WTC11 (cell line): ENCODE measurements around the gene TUBGCP4. TPM values are rescaled to one million over a fixed set of nuclear protein-coding genes. Genes with fewer than 3 reads are reported as not detected.

Experiments used
- ATAC-seq: fragments of 200-7000 bp; cut with Tn5 transposase; 2 replicates; pipeline ENCODE4 v1.10.0; 2021; ENCODE audit warnings: mild to moderate bottlenecking, moderate library complexity
- CTCF ChIA-PET: fragments of 300-600 bp; sonication (Branson Sonifier 250); formaldehyde crosslinking; loops from one replicate; lab custom pipeline; 2021; ENCODE audit warnings: antibody characterized with exemption; lab: Charles Lee
- POLR2A ChIA-PET: fragments of 350-600 bp; sonication (Branson Sonifier 250); formaldehyde crosslinking; loops from one replicate; lab custom pipeline; 2021; ENCODE audit warnings: antibody characterized with exemption; lab: Charles Lee
- DNase-seq: peaks from one replicate; pipeline ENCODE4 v3.0.0; 2021; ENCODE audit warnings: low spot score
- H3K27ac Mint-ChIP-seq: 2 replicates; pipeline ENCODE4 v1.8.0; 2021; ENCODE audit warnings: mixed read lengths
- H3K27me3 Mint-ChIP-seq: 2 replicates; pipeline ENCODE4 v1.8.0; 2021; ENCODE audit warnings: low read depth, mild to moderate bottlenecking, moderate library complexity, mixed read lengths
- H3K36me3 Mint-ChIP-seq: 2 replicates; pipeline ENCODE4 v1.8.0; 2021; ENCODE audit warnings: mixed read lengths
- H3K4me1 Mint-ChIP-seq: 2 replicates; pipeline ENCODE4 v1.8.0; 2022; ENCODE audit warnings: mixed read lengths
- H3K4me3 Mint-ChIP-seq: 2 replicates; pipeline ENCODE4 v1.8.0; 2021; ENCODE audit warnings: mild to moderate bottlenecking, moderate library complexity, mixed read lengths
- H3K9me3 Mint-ChIP-seq: 2 replicates; pipeline ENCODE4 v1.8.0; 2021; ENCODE audit warnings: mixed read lengths
- IRF2 ChIP-seq: sonication (generic); formaldehyde crosslinking; IDR thresholded peaks from 2 replicates; pipeline ENCODE4 v1.8.0; 2022; ENCODE audit warnings: low read depth, missing genetic modification reagents, borderline replicate concordance
- MYBL2 ChIP-seq: sonication (generic); formaldehyde crosslinking; IDR thresholded peaks from 2 replicates; pipeline ENCODE4 v1.8.1; 2023; ENCODE audit warnings: mild to moderate bottlenecking, moderate library complexity, missing genetic modification reagents
- NFATC4 ChIP-seq: fragments of 250-450 bp; sonication (Bioruptor Pico); IDR thresholded peaks from 2 replicates; pipeline ENCODE4 v1.9.0; 2021; ENCODE audit warnings: mild to moderate bottlenecking
- RORB ChIP-seq: fragments of 250-450 bp; sonication (Bioruptor Pico); IDR thresholded peaks from 2 replicates; pipeline ENCODE4 v1.9.0; 2021; ENCODE audit warnings: mild to moderate bottlenecking
- SMAD3 ChIP-seq: sonication (generic); formaldehyde crosslinking; IDR thresholded peaks from 2 replicates; pipeline ENCODE4 v1.8.0; 2022; ENCODE audit warnings: missing genetic modification reagents, mild to moderate bottlenecking, borderline replicate concordance
- SMAD4 ChIP-seq: sonication (generic); formaldehyde crosslinking; IDR thresholded peaks from 2 replicates; pipeline ENCODE4 v1.8.0; 2022; ENCODE audit warnings: mild to moderate bottlenecking, missing genetic modification reagents
- TCF7 ChIP-seq: sonication (generic); formaldehyde crosslinking; IDR thresholded peaks from 2 replicates; pipeline ENCODE4 v1.8.0; 2022; ENCODE audit warnings: mild to moderate bottlenecking, low read depth, missing genetic modification reagents, moderate library complexity
- TEAD4 ChIP-seq: sonication (generic); formaldehyde crosslinking; IDR thresholded peaks from 2 replicates; pipeline ENCODE4 v1.8.0; 2022; ENCODE audit warnings: mild to moderate bottlenecking, missing genetic modification reagents
- ZBTB21 ChIP-seq: sonication (generic); formaldehyde crosslinking; IDR thresholded peaks from 2 replicates; pipeline ENCODE4 v1.8.1; 2023; ENCODE audit warnings: mild to moderate bottlenecking, missing genetic modification reagents, borderline replicate concordance
- ZNF423 ChIP-seq: fragments of 250-450 bp; sonication (Bioruptor Pico); IDR thresholded peaks from 2 replicates; pipeline ENCODE4 v2.1.2; 2022; ENCODE audit warnings: mild to moderate bottlenecking, moderate library complexity
- total RNA-seq: library from RNA; stranded (reverse); gene quantifications from 3 replicates; pipeline ENCODE4 v1.2.3, GENCODE V29; 2021
- TF ChIP-seq, protein P1 (sequence below): sonication (generic); formaldehyde crosslinking; IDR thresholded peaks from 2 replicates; pipeline ENCODE4 v1.8.1; 2023; ENCODE audit warnings: mild to moderate bottlenecking, moderate library complexity, missing genetic modification reagents
- TF ChIP-seq, protein P2 (sequence below): sonication (generic); formaldehyde crosslinking; conservative IDR thresholded peaks from 2 replicates; pipeline ENCODE4 v1.8.1; 2023; ENCODE audit warnings: mild to moderate bottlenecking, low read depth, missing genetic modification reagents, moderate library complexity
- TF ChIP-seq, protein P3 (sequence below): fragments of 250-450 bp; sonication (Bioruptor Pico); IDR thresholded peaks from 2 replicates; pipeline ENCODE4 v1.9.0; 2021; ENCODE audit warnings: mild to moderate bottlenecking
- TF ChIP-seq, protein P4 (sequence below): sonication (generic); formaldehyde crosslinking; IDR thresholded peaks from 2 replicates; pipeline ENCODE4 v1.8.0; 2022; ENCODE audit warnings: mild to moderate bottlenecking, missing genetic modification reagents
- TF ChIP-seq, protein P5 (sequence below): sonication (generic); formaldehyde crosslinking; IDR thresholded peaks from 2 replicates; pipeline ENCODE4 v1.8.1; 2022; ENCODE audit warnings: missing genetic modification reagents, borderline replicate concordance
- TF ChIP-seq, protein P6 (sequence below): sonication (generic); formaldehyde crosslinking; IDR thresholded peaks from 2 replicates; pipeline ENCODE4 v1.8.1; 2023; ENCODE audit warnings: mild to moderate bottlenecking, missing genetic modification reagents, moderate library complexity
- TF ChIP-seq, protein P7 (sequence below): sonication (generic); formaldehyde crosslinking; IDR thresholded peaks from 2 replicates; pipeline ENCODE4 v1.8.0; 2023; ENCODE audit warnings: missing genetic modification reagents
- TF ChIP-seq, protein P8 (sequence below): sonication (generic); formaldehyde crosslinking; IDR thresholded peaks from 2 replicates; pipeline ENCODE4 v1.8.1; 2023; ENCODE audit warnings: mild to moderate bottlenecking, missing genetic modification reagents, borderline replicate concordance

The TUBGCP4 gene
- total RNA-seq, 1 experiment from 2014 or later: 22.5 TPM

DNA sequence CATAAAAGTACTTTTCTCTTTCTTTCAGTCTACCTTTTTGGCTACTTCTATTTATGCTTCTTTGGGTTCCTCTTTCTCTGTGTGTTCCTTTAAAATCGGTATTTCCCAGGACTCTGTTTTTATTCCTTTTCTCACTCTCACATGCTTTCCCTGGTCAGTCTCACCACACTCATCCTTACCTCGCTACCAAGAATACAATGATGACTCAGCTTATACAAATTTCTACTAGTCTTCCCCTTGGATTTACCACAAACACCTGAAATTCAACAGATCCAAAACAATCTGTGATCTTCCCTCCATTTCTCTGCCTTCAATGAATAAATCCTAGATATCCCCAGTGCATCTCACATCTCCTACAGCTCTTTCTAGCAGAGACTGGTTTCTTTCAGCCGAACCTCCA lies 52.9 kb downstream of the TUBGCP4 start:
- POLR2A ChIA-PET: no interaction called here
- H3K4me1 Mint-ChIP-seq: no peaks in the 10 kb centered on the region

DNA sequence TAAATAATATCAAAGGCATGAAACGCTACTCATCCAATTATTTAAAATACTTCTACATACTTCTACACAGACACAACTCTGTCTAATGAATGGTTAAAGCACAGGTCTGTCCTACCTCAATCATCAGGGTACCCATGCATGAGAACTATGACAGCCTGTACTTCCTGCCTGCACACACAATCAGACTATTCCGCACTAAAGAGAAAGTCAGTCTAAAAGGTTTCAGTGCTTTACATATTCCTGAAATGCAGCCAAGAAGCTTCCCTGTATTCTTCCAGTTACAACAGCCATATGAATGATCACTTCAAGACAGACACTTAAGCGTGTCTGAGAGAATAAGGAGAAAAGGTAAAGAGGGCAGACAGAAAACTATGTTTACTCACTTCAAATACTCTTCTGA lies 58.8 kb downstream of the TUBGCP4 start:
- no peaks in the 10 kb centered on the region for H3K27me3 Mint-ChIP-seq
- H3K4me1 Mint-ChIP-seq: no peaks in the 10 kb centered on the region
- ATAC-seq (no peak), DNase-seq (no peak)
- CTCF ChIA-PET: no interaction called here
- TF ChIP-seq, protein P1, sequence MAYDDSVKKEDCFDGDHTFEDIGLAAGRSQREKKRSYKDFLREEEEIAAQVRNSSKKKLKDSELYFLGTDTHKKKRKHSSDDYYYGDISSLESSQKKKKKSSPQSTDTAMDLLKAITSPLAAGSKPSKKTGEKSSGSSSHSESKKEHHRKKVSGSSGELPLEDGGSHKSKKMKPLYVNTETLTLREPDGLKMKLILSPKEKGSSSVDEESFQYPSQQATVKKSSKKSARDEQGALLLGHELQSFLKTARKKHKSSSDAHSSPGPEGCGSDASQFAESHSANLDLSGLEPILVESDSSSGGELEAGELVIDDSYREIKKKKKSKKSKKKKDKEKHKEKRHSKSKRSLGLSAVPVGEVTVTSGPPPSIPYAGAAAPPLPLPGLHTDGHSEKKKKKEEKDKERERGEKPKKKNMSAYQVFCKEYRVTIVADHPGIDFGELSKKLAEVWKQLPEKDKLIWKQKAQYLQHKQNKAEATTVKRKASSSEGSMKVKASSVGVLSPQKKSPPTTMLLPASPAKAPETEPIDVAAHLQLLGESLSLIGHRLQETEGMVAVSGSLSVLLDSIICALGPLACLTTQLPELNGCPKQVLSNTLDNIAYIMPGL (CRISPR knock-in tag): no peak
- TF ChIP-seq TEAD4 (CRISPR knock-in tag) (no peak), MYBL2 (no peak), IRF2 (CRISPR knock-in tag) (no peak), RORB (CRISPR knock-in tag) (no peak), NFATC4 (CRISPR knock-in tag) (no peak)
- TF ChIP-seq, protein P2, sequence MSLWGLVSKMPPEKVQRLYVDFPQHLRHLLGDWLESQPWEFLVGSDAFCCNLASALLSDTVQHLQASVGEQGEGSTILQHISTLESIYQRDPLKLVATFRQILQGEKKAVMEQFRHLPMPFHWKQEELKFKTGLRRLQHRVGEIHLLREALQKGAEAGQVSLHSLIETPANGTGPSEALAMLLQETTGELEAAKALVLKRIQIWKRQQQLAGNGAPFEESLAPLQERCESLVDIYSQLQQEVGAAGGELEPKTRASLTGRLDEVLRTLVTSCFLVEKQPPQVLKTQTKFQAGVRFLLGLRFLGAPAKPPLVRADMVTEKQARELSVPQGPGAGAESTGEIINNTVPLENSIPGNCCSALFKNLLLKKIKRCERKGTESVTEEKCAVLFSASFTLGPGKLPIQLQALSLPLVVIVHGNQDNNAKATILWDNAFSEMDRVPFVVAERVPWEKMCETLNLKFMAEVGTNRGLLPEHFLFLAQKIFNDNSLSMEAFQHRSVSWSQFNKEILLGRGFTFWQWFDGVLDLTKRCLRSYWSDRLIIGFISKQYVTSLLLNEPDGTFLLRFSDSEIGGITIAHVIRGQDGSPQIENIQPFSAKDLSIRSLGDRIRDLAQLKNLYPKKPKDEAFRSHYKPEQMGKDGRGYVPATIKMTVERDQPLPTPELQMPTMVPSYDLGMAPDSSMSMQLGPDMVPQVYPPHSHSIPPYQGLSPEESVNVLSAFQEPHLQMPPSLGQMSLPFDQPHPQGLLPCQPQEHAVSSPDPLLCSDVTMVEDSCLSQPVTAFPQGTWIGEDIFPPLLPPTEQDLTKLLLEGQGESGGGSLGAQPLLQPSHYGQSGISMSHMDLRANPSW (CRISPR knock-in tag): no peak
- TF ChIP-seq, protein P3, sequence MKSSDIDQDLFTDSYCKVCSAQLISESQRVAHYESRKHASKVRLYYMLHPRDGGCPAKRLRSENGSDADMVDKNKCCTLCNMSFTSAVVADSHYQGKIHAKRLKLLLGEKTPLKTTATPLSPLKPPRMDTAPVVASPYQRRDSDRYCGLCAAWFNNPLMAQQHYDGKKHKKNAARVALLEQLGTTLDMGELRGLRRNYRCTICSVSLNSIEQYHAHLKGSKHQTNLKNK (CRISPR knock-in tag): no peak
- TF ChIP-seq, protein P4, sequence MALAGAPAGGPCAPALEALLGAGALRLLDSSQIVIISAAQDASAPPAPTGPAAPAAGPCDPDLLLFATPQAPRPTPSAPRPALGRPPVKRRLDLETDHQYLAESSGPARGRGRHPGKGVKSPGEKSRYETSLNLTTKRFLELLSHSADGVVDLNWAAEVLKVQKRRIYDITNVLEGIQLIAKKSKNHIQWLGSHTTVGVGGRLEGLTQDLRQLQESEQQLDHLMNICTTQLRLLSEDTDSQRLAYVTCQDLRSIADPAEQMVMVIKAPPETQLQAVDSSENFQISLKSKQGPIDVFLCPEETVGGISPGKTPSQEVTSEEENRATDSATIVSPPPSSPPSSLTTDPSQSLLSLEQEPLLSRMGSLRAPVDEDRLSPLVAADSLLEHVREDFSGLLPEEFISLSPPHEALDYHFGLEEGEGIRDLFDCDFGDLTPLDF (CRISPR knock-in tag): no peak
- TF ChIP-seq, protein P5, sequence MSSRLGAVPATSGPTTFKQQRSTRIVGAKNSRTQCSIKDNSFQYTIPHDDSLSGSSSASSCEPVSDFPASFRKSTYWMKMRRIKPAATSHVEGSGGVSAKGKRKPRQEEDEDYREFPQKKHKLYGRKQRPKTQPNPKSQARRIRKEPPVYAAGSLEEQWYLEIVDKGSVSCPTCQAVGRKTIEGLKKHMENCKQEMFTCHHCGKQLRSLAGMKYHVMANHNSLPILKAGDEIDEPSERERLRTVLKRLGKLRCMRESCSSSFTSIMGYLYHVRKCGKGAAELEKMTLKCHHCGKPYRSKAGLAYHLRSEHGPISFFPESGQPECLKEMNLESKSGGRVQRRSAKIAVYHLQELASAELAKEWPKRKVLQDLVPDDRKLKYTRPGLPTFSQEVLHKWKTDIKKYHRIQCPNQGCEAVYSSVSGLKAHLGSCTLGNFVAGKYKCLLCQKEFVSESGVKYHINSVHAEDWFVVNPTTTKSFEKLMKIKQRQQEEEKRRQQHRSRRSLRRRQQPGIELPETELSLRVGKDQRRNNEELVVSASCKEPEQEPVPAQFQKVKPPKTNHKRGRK (CRISPR knock-in tag): no peak
- TF ChIP-seq, protein P6, sequence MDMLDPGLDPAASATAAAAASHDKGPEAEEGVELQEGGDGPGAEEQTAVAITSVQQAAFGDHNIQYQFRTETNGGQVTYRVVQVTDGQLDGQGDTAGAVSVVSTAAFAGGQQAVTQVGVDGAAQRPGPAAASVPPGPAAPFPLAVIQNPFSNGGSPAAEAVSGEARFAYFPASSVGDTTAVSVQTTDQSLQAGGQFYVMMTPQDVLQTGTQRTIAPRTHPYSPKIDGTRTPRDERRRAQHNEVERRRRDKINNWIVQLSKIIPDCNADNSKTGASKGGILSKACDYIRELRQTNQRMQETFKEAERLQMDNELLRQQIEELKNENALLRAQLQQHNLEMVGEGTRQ (CRISPR knock-in tag): no peak
- TF ChIP-seq, protein P7, sequence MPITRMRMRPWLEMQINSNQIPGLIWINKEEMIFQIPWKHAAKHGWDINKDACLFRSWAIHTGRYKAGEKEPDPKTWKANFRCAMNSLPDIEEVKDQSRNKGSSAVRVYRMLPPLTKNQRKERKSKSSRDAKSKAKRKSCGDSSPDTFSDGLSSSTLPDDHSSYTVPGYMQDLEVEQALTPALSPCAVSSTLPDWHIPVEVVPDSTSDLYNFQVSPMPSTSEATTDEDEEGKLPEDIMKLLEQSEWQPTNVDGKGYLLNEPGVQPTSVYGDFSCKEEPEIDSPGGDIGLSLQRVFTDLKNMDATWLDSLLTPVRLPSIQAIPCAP (CRISPR knock-in tag): no peak
- no peaks in the 10 kb centered on the region for H3K9me3 Mint-ChIP-seq
- H3K4me3 Mint-ChIP-seq: no peak overlapping the region
- no peak overlapping the region for H3K27ac Mint-ChIP-seq
- POLR2A ChIA-PET: no interaction called here
- peaks cover 56% of the 10 kb centered on the region for H3K36me3 Mint-ChIP-seq

More for the DNA sequence above, 52.9 kb downstream of the TUBGCP4 start:
- ATAC-seq (no peak), DNase-seq (no peak)
- no peak overlapping the region for H3K4me3 Mint-ChIP-seq
- CTCF ChIA-PET: no interaction called here
- no peaks in the 10 kb centered on the region; the same call in 1 of the 2 replicates for H3K27me3 Mint-ChIP-seq
- H3K36me3 Mint-ChIP-seq: peaks cover 64% of the 10 kb centered on the region
- peak overlapping the region; percentile 13; the same call in 1 of the 2 replicates for H3K27ac Mint-ChIP-seq
- no peaks in the 10 kb centered on the region for H3K9me3 Mint-ChIP-seq
- TF ChIP-seq SMAD3 (CRISPR knock-in tag) (no peak), TCF7 (no peak), SMAD4 (CRISPR knock-in tag) (no peak), ZBTB21 (CRISPR knock-in tag) (no peak), ZNF423 (CRISPR knock-in tag) (no peak)
- TF ChIP-seq, protein P7 (CRISPR knock-in tag): no peak
- TF ChIP-seq, protein P8, sequence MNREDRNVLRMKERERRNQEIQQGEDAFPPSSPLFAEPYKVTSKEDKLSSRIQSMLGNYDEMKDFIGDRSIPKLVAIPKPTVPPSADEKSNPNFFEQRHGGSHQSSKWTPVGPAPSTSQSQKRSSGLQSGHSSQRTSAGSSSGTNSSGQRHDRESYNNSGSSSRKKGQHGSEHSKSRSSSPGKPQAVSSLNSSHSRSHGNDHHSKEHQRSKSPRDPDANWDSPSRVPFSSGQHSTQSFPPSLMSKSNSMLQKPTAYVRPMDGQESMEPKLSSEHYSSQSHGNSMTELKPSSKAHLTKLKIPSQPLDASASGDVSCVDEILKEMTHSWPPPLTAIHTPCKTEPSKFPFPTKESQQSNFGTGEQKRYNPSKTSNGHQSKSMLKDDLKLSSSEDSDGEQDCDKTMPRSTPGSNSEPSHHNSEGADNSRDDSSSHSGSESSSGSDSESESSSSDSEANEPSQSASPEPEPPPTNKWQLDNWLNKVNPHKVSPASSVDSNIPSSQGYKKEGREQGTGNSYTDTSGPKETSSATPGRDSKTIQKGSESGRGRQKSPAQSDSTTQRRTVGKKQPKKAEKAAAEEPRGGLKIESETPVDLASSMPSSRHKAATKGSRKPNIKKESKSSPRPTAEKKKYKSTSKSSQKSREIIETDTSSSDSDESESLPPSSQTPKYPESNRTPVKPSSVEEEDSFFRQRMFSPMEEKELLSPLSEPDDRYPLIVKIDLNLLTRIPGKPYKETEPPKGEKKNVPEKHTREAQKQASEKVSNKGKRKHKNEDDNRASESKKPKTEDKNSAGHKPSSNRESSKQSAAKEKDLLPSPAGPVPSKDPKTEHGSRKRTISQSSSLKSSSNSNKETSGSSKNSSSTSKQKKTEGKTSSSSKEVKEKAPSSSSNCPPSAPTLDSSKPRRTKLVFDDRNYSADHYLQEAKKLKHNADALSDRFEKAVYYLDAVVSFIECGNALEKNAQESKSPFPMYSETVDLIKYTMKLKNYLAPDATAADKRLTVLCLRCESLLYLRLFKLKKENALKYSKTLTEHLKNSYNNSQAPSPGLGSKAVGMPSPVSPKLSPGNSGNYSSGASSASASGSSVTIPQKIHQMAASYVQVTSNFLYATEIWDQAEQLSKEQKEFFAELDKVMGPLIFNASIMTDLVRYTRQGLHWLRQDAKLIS (CRISPR knock-in tag): no peak
